NCI-H2171 treated with DMSO at 0.1 percent for 48 hours (cell line): Measurements from ENCODE around the gene MRPS18B.
"Not testable (repeated sequence)": the region's sequence is repeated elsewhere in the genome, so short reads cannot be mapped to it uniquely, and the experiment has no call there.

ENCODE experiments used
- DNase-seq: peaks from one replicate; lab custom pipeline; 2025; lab: John Stamatoyannopoulos, UW

MRPS18B gene

DNA sequence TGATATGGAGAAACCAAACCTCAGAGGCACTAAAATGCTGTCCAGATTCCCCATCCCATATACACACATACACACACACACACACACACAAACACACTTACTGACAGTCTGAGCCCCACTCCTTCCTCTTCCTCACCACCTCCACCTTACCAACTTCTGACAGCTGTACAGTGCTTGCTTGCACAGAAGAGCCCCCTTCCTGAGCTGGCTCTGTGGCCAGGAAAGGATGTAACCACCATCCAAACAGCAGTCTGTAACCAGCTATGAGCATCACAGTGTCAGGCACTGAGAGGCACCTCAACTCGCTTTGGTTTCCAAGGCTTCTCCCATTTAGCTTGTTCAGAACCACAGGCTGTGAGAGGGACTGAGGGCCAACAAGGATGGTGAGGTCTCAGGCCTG is 23.4 kb downstream of the MRPS18B start:
- DNase-seq = no peak

GRCh38 chr6:30643656-30644055 is 26.0 kb downstream of the MRPS18B start:
- no peak for DNase-seq

GRCh38 chr6:30644769-30645168 is 27.1 kb downstream of the MRPS18B start:
- DNase-seq = no peak

DNA sequence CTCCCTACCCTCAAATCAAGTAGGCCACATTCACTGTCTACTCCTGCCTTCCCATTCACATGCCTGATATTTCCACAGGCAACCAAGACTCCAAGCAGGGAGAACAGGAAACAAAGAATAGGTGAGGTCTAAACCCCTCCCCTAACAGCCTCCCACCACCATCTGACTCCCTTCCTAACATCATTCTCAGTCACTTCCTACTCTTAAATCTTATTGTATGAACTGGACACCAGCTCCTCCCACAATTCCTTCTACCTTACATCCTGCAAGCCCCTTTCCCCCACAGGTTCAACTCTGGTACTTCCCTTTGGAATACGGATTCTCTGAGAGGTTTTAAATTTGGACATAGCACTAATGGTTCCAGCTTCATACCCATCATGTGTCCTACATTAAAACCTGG is 28.3 kb downstream of the MRPS18B start:
- no peak for DNase-seq

DNA sequence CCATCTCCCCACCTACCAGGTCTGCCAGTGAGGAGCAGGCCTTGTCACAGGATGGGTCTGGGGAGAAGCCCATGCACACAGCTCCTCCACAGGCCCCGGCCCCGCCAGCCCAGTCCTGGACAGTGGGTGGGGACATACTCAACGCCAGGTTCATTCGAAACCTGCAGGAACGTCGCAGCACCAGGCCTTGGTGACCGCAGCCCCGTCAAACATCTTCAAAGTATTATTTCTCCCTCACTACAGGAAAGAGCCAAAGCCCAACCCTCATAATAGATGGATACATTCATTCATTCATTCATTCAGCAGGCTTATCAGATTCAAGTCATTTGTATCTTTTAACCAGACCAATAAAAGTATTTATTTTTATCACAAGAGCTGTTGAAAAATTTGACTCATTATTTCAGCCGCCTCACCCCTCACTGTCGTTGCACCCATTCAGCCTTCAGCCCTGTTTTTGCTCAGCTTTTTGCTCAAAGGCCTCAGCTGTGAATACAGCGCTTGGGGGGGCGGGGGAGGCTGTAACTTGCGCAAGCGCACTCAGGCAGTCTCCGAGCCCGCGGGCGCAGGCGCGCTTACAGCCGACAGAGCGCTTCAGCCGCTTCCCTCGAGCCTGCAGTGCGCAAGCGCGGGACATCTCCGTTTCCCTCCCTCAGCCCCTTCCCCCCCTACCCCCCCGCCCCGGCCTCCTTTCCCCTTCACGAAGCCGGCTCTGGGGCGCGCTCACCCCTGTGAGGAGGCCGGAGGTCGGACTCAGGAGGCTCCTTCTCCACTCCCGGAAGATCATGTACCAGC is 29.0 kb downstream of the MRPS18B start, which contains the start of gene C6orf136:
TSS of gene C6orf136 (plus strand) at position 684 of the 792 bp plus-strand sequence. CDS start at position 783, 99 bp downstream.
- DNase-seq = peak; percentile 90

- DNase-seq = peak; percentile 88
These were observed 29.8 kb downstream of the MRPS18B start for GRCh38 chr6:30647242-30648116.

GRCh38 chr6:30651143-30651542 is 33.5 kb downstream of the MRPS18B start:
- no peak for DNase-seq

- no peak for DNase-seq
These were observed 37.4 kb downstream of the MRPS18B start for GRCh38 chr6:30654798-30655742.

DNA sequence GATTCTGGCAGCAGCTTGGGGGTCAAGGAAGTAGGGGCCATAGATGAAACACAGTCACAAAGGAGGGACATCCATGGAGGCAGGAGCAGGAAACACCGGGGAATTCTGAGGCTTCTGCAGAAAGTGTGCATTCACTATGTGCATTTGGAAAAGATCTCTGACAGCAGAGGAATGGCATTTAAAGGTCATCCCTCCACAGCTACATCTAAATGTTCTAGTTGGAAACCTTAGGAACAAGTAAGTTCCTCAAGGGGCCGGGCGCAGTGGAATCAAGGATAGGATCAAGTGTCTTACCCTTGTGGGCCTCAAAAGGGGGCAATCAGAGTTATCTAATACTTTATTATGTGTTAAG is 38.1 kb downstream of the MRPS18B start:
- no peak for DNase-seq

DNA sequence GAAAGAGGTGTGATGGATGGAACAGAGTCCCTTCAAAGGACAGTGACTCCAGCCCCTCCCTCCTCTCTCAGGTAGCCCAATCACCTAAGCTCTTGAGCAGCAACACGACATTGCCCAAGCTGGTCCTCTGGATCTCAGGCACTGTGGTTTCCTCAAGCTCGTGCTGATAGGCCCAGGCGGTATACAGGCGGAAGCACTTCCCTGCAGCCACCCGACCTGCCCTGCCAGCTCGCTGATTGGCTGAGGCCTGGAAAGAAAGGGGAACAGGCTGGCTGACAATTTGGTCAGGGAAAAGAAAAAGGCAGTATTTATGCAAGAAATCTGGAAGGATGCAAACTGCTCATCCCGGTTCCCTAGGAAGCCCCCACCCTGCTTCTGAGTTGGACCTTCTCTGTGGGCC is 38.9 kb downstream of the MRPS18B start:
- DNase-seq = no peak

DNA sequence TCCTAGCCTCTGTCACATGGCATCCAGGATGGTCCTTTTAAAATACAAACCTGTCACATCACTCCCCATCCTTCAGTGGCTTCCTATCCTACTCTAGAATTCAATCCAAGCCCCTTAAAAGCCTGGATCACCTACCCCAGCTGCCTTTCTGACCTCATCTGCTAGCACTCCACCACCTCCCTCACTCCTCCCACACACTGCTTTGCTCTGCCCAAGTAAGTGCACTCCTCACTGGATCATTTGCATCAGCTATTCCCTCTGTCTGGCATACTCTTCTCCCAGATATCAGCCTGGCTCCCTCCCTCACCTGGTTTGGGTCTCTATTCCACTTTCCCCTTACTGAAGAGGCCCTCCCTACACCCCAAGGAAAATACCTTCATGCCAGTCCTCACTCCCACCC is 39.8 kb downstream of the MRPS18B start:
- no peak for DNase-seq

DNA sequence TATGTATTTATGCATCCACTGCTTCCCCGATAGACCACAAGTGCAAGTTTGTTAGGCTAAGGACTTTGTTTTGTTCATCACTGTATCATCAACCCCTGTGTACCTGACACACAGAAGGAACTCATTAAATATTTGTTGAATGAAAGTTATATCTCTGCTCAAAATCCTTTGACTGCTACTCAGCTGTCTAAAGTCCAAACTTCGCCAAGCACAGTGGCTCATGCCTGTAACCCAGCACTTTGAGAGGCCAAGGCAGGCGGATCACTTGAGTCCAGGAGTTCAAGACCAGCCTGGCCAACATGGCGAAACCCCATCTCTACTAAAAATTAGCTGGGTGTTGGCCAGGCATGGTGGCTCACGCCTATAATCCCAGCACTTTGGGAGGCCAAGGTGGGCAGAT is 40.3 kb downstream of the MRPS18B start:
- not testable (repeated sequence) for DNase-seq

DNA sequence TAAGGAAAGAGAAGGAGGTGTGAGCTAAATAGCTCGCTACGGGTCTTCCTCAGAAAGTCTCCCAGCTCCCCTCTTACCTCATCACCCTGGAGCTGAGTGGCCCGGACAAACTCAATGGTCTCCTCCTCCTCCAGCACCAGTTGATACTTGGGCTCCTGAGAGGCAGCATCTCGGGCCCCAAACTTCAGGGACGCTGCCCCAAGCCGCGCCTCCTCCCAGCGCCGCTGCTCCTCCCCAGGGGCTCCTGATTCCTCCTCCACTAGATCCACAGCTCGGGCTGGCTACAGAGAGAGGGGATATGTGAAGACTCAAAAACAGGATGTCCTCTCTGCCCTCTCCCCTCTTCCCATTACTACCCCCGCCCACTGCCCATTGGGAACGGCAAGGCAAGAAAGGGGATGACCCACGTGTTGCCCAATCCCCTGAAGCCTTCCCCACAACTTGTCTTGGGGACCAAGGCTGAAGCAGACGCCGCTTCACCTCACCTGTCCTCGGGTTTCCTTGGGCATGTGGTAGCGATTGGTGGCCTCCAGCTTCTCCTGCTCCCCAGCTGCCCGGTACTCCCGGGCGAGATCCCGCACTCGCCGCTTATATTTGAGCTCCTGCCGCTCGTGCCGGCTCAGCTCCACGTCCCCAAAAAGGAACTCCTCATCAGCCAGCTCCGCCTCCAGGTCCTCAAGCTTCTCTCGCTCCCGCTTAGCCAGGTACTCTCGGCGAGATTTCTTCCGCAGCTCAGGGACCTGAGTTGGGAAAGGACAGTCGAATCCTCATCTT is 47.5 kb downstream of the MRPS18B start:
- DNase-seq = no peak

GRCh38 chr6:30666300-30666699 is 48.7 kb downstream of the MRPS18B start:
- not testable (repeated sequence) for DNase-seq

DNA sequence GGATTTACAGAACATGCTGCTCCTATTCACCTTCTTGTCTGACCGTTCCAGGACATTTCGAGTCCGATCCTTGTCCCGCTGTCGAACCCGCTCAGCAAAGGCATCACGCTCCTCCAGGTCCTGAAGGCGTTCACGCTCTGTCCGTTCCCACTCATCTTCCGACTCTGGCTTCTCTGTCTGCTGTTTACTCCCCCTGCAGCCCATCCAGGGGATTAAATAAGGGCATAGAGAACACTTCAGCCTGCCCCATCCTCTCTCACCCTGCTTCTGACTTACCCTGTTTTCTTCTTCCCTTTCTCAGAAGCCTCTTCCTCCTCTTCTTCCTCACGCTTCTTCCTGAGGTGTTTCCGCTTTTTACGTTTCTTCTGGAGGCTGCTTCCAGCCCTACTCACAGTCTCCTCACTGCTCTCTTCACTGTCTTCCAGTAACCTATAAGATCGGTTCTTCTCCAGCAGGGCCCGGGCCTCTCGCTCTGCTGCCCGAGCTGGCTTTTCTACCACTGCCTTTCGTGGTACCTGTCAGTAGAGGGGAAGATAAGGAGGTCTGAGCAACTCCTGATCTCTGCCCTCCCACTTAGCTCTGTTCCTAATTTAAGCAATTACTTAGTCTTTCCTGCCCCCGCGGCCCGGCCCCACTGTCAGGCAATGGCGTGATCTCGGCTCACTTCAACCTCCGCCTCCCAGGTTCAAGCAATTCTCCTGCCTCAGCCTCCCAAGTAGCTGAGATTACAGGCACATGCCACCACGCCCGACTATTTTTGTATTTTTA is 53.3 kb downstream of the MRPS18B start:
- DNase-seq = no peak

- peak; percentile 93 for DNase-seq
These were observed 55.0 kb downstream of the MRPS18B start, which contains the start of gene DHX16 for GRCh38 chr6:30672445-30673253. DHX16 (minus strand) TSS chr6:30673006; CDS start chr6:30672841, 165 bp downstream.
